Activated CD4-positive, alpha-beta memory T cell treated with anti-CD3 and anti-CD28 coated beads, Interleukin-2, amount 10 ng/mL, durations not matched to agents 7 days and 5 days (primary cell): ENCODE data around the gene PNMT. TPM values are rescaled to one million over a fixed set of nuclear protein-coding genes. Genes with fewer than 3 reads are reported as not detected.

ENCODE experiments used
- CTCF ChIA-PET: fragments of 350-600 bp; sonication (Branson Sonifier 250); formaldehyde crosslinking; loops from one replicate; lab custom pipeline; 2021; ENCODE audit warnings: antibody characterized with exemption, inconsistent platforms; lab: Charles Lee
- POLR2A ChIA-PET: fragments of 350-600 bp; sonication (Branson Sonifier 250); formaldehyde crosslinking; loops from one replicate; lab custom pipeline; 2021; ENCODE audit warnings: antibody characterized with exemption; lab: Charles Lee
- DNase-seq: peaks from one replicate; pipeline ENCODE4 v3.0.0-alpha.2; 2020
- H3K27ac Mint-ChIP-seq: one replicate; pipeline ENCODE4 v1.8.0; 2021; ENCODE audit warnings: mild to moderate bottlenecking, mixed read lengths
- H3K27me3 Mint-ChIP-seq: one replicate; pipeline ENCODE4 v1.8.0; 2021; ENCODE audit warnings: mixed read lengths
- H3K36me3 Mint-ChIP-seq: one replicate; pipeline ENCODE4 v1.8.0; 2021; ENCODE audit warnings: low read depth, mixed read lengths
- H3K4me1 Mint-ChIP-seq: one replicate; pipeline ENCODE4 v1.8.0; 2021; ENCODE audit warnings: mixed read lengths
- H3K4me3 Mint-ChIP-seq: one replicate; pipeline ENCODE4 v1.8.0; 2021; ENCODE audit warnings: mild to moderate bottlenecking, mixed read lengths
- H3K9me3 Mint-ChIP-seq: one replicate; pipeline ENCODE4 v1.8.0; 2021; ENCODE audit warnings: mixed read lengths
- total RNA-seq, 2 experiments: library from RNA; stranded (reverse); gene quantifications; one replicate each; pipeline ENCODE4 v1.2.3, GENCODE V29; 2021

PNMT gene
- total RNA-seq, 2 experiments from 2014 or later = not detected

GRCh38 chr17:39714234-39714633, 46.0 kb downstream of the PNMT start:
- no peak overlapping the region for H3K27ac Mint-ChIP-seq
- peaks cover 2% of the 10 kb centered on the region for H3K27me3 Mint-ChIP-seq
- H3K36me3 Mint-ChIP-seq = no peaks in the 10 kb centered on the region
- ChIA-PET CTCF (interaction anchor here (1.8 kb wide), 1 partner anchor 16 kb away, joined by 7 read pairs; the partner anchor contains the start of gene MIEN1), POLR2A (no interaction called here)
- no peak for DNase-seq
- peaks cover 4% of the 10 kb centered on the region for H3K4me1 Mint-ChIP-seq
- no peak overlapping the region for H3K4me3 Mint-ChIP-seq
- H3K9me3 Mint-ChIP-seq = no peaks in the 10 kb centered on the region

- Mint-ChIP-seq H3K4me3 (no peak overlapping the region), H3K36me3 (no peaks in the 10 kb centered on the region), H3K27me3 (peaks cover 2% of the 10 kb centered on the region), H3K9me3 (no peaks in the 10 kb centered on the region), H3K4me1 (no peaks in the 10 kb centered on the region), H3K27ac (no peak overlapping the region)
- ChIA-PET POLR2A (interaction anchor here (1.0 to 1.5 kb wide), 2 partner anchors 15 to 33 kb away, joined by 3 to 4 read pairs; partner anchors contain the start of gene MIEN1), CTCF (interaction anchor here (1.8 kb wide), 1 partner anchor 14 kb away, joined by 7 read pairs; the partner anchor contains the start of gene MIEN1)
- DNase-seq = no peak
Observed at GRCh38 chr17:39715375-39716072, 47.3 kb downstream of the PNMT start.

- H3K36me3 Mint-ChIP-seq = no peaks in the 10 kb centered on the region
- H3K9me3 Mint-ChIP-seq = no peaks in the 10 kb centered on the region
- POLR2A ChIA-PET = interaction anchor here (1.0 to 1.5 kb wide), 2 partner anchors 14 to 34 kb away, joined by 3 to 4 read pairs; partner anchors contain the start of gene MIEN1
- no peak overlapping the region for H3K4me3 Mint-ChIP-seq
- CTCF ChIA-PET = no interaction called here
- no peak overlapping the region for H3K27ac Mint-ChIP-seq
- peaks cover 2% of the 10 kb centered on the region for H3K27me3 Mint-ChIP-seq
- no peaks in the 10 kb centered on the region for H3K4me1 Mint-ChIP-seq
- no peak for DNase-seq
Observed at GRCh38 chr17:39716073-39716818, 48.0 kb downstream of the PNMT start.

GRCh38 chr17:39716879-39717536, 48.8 kb downstream of the PNMT start:
- Mint-ChIP-seq H3K27ac (no peak overlapping the region), H3K27me3 (peaks cover 2% of the 10 kb centered on the region), H3K4me3 (no peak overlapping the region), H3K36me3 (no peaks in the 10 kb centered on the region), H3K4me1 (no peaks in the 10 kb centered on the region), H3K9me3 (no peaks in the 10 kb centered on the region)
- no peak for DNase-seq
- POLR2A ChIA-PET = no interaction called here
- CTCF ChIA-PET = no interaction called here

GRCh38 chr17:39717660-39718059, 49.4 kb downstream of the PNMT start:
- no peak overlapping the region for H3K27ac Mint-ChIP-seq
- ChIA-PET POLR2A (no interaction called here), CTCF (no interaction called here)
- no peaks in the 10 kb centered on the region for H3K36me3 Mint-ChIP-seq
- H3K27me3 Mint-ChIP-seq = peaks cover 2% of the 10 kb centered on the region
- DNase-seq = no peak
- no peaks in the 10 kb centered on the region for H3K4me1 Mint-ChIP-seq
- H3K4me3 Mint-ChIP-seq = no peak overlapping the region
- H3K9me3 Mint-ChIP-seq = no peaks in the 10 kb centered on the region

GRCh38 chr17:39719563-39720355, 51.5 kb downstream of the PNMT start:
- H3K27me3 Mint-ChIP-seq = no peaks in the 10 kb centered on the region
- DNase-seq = no peak
- H3K4me1 Mint-ChIP-seq = no peaks in the 10 kb centered on the region
- ChIA-PET POLR2A (no interaction called here), CTCF (interaction anchor here (0.6 to 2.0 kb wide), 3 partner anchors 10 to 65 kb away, joined by 3 to 13 read pairs (median 3); partner anchors contain the start of gene MIEN1)
- no peak overlapping the region for H3K27ac Mint-ChIP-seq
- no peak overlapping the region for H3K4me3 Mint-ChIP-seq
- no peaks in the 10 kb centered on the region for H3K9me3 Mint-ChIP-seq
- no peaks in the 10 kb centered on the region for H3K36me3 Mint-ChIP-seq

Other genes starting within 250 kb of the PNMT start
- 10 to 100 TPM; 51.0 to 51.9 TPM for gene MED1, start 217.2 kb upstream of the PNMT start, total RNA-seq
- 10 to 100 TPM; 68.1 to 70.7 TPM for gene CDK12, start 207.0 kb upstream of the PNMT start, total RNA-seq
- gene NEUROD2, start 60.5 kb upstream of the PNMT start, total RNA-seq = not detected
- not detected for gene PPP1R1B, start 41.5 kb upstream of the PNMT start, total RNA-seq
- 10 to 100 TPM; 72.0 to 73.7 TPM for gene STARD3, start 31.3 kb upstream of the PNMT start, total RNA-seq
- 1 to 10 TPM; 1.3 to 1.5 TPM for gene TCAP, start 3.1 kb upstream of the PNMT start, total RNA-seq
- gene PGAP3, start 19.6 kb downstream of the PNMT start, total RNA-seq = 10 to 100 TPM; 14.0 to 14.2 TPM
- gene ERBB2, start 31.6 kb downstream of the PNMT start, total RNA-seq = 1 to 10 TPM; 5.1 to 6.0 TPM
- 10 to 100 TPM; 40.1 to 45.1 TPM for gene MIEN1, start 62.1 kb downstream of the PNMT start, total RNA-seq
- under 1 TPM; 0.30 to 0.40 TPM for gene GRB7, start 69.5 kb downstream of the PNMT start, total RNA-seq
- gene IKZF3, start 195.9 kb downstream of the PNMT start, total RNA-seq = 10 to 100 TPM; 37.9 to 38.2 TPM
- gene ZPBP2, start 199.7 kb downstream of the PNMT start, total RNA-seq = not detected